PC-3 (cell line): Measurements from ENCODE around the gene ARL5C.

Experiments used
- EZH2 ChIP-seq: fragments of 300-600 bp; sonication (generic); IDR thresholded peaks from one replicate; pipeline ENCODE4 v1.6.1; 2017; ENCODE audit warnings: antibody characterized with exemption, mild to moderate bottlenecking, low read length; ENCODE audit not compliant: unreplicated experiment
- EZH2phosphoT487 ChIP-seq: fragments of 300-600 bp; sonication (generic); IDR thresholded peaks from 2 replicates; pipeline ENCODE4 v1.6.1; 2018; ENCODE audit warnings: mild to moderate bottlenecking, antibody characterized with exemption, low read length, borderline replicate concordance
- TF ChIP-seq, protein P1 (sequence below): fragments of 300-600 bp; sonication (generic); conservative IDR thresholded peaks from 2 replicates; pipeline ENCODE4 v1.5.1; 2017; ENCODE audit warnings: antibody characterized with exemption, low read depth, mild to moderate bottlenecking, low read length

DNA sequence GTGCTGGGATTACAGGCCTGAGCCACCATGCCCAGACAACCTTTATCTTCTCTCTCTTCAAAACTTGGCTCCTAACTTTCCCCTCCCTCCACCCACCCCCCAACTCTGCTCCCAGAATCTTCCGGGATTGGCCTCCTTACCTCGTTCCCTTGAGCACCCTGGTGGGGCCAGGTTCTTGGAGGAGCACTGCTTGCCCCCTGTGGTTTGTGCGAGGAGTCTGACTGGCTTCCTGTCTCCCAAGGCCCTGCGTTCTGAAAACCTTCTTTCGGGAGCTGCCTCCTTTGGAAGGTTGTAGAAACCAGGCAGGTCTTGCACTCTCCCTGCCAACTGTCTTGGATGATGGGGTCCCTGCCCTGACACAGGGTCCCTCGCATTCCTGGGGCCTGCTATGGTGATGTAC, 34.3 kb downstream of the ARL5C start:
- TF ChIP-seq, protein P1, sequence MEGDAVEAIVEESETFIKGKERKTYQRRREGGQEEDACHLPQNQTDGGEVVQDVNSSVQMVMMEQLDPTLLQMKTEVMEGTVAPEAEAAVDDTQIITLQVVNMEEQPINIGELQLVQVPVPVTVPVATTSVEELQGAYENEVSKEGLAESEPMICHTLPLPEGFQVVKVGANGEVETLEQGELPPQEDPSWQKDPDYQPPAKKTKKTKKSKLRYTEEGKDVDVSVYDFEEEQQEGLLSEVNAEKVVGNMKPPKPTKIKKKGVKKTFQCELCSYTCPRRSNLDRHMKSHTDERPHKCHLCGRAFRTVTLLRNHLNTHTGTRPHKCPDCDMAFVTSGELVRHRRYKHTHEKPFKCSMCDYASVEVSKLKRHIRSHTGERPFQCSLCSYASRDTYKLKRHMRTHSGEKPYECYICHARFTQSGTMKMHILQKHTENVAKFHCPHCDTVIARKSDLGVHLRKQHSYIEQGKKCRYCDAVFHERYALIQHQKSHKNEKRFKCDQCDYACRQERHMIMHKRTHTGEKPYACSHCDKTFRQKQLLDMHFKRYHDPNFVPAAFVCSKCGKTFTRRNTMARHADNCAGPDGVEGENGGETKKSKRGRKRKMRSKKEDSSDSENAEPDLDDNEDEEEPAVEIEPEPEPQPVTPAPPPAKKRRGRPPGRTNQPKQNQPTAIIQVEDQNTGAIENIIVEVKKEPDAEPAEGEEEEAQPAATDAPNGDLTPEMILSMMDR = no peak
- no peak for TF ChIP-seq EZH2
- TF ChIP-seq EZH2phosphoT487 = no peak
